OCI-LY7 (cell line): Measurements from ENCODE around the gene SPAG9. TPM values are rescaled to one million over a fixed set of nuclear protein-coding genes. Genes with fewer than 3 reads are reported as not detected.

Experiments used
- BruUV-seq: library from RNA; stranded (reverse); fragments of 400-500 nt; replicated peaks from 2 replicates; lab custom pipeline; 2021; lab: Mats Ljungman, UMichigan
- CTCF ChIA-PET: fragments of 300-600 bp; sonication (Branson Sonifier 250); formaldehyde crosslinking; loops from one replicate; lab custom pipeline; 2022; ENCODE audit warnings: antibody characterized with exemption; ENCODE audit not compliant: unreplicated experiment; lab: Charles Lee
- POLR2A ChIA-PET: fragments of 300-600 bp; sonication (Branson Sonifier 250); formaldehyde crosslinking; loops from one replicate; lab custom pipeline; 2022; ENCODE audit warnings: antibody characterized with exemption; lab: Charles Lee
- DNase-seq: peaks from one replicate; pipeline ENCODE4 v3.0.0-alpha.2; 2015; ENCODE audit warnings: low spot score
- H2AFZ ChIP-seq: fragments of 200-600 bp; sonication (generic), shearing (Covaris generic); 2 replicates; pipeline ENCODE4 v1.6.1; 2014; ENCODE audit warnings: mild to moderate bottlenecking, antibody characterized with exemption, low read length, moderate library complexity
- H3K27ac ChIP-seq: fragments of 200-600 bp; sonication (generic); 2 replicates; pipeline ENCODE4 v1.5.1; 2014; ENCODE audit warnings: mixed run types, low read depth, mild to moderate bottlenecking, moderate library complexity, low read length, inconsistent platforms; ENCODE audit not compliant: poor library complexity, severe bottlenecking
- H3K36me3 ChIP-seq: fragments of 200-600 bp; sonication (generic); 2 replicates; pipeline ENCODE4 v1.6.1; 2014; ENCODE audit warnings: mild to moderate bottlenecking, antibody characterized with exemption, low read length, moderate library complexity, mixed read lengths; ENCODE audit not compliant: insufficient read depth
- H3K4me1 ChIP-seq: fragments of 200-600 bp; sonication (generic); 2 replicates; pipeline ENCODE4 v1.5.1; 2014; ENCODE audit warnings: mild to moderate bottlenecking, low read length; ENCODE audit not compliant: insufficient read depth, poor library complexity, severe bottlenecking
- H3K4me2 ChIP-seq: fragments of 200-600 bp; sonication (generic); 2 replicates; pipeline ENCODE4 v1.6.1; 2014; ENCODE audit warnings: mild to moderate bottlenecking, low read length
- H3K4me3 ChIP-seq: fragments of 200-600 bp; sonication (generic); 2 replicates; pipeline ENCODE4 v1.5.1; 2014; ENCODE audit warnings: mild to moderate bottlenecking, low read depth, low read length; ENCODE audit not compliant: poor library complexity, severe bottlenecking
- H3K79me2 ChIP-seq: fragments of 200-600 bp; sonication (generic); 2 replicates; pipeline ENCODE4 v1.6.1; 2016; ENCODE audit warnings: low read depth, mild to moderate bottlenecking, low read length, moderate library complexity, mixed read lengths; ENCODE audit not compliant: insufficient read depth
- H3K9me2 ChIP-seq: fragments of 200-600 bp; sonication (generic); 2 replicates; pipeline ENCODE4 v1.6.1; 2016; ENCODE audit warnings: mild to moderate bottlenecking, low read length, mixed read lengths; ENCODE audit not compliant: insufficient read depth
- H3K9me3 ChIP-seq: fragments of 200-600 bp; sonication (generic); 2 replicates; pipeline ENCODE4 v1.6.1; 2014; ENCODE audit warnings: mild to moderate bottlenecking, mixed run types, low read length, mixed read lengths
- H4K20me1 ChIP-seq: fragments of 200-600 bp; sonication (generic); 2 replicates; pipeline ENCODE4 v1.6.1; 2014; ENCODE audit warnings: mild to moderate bottlenecking, antibody characterized with exemption, low read length, moderate library complexity, mixed read lengths; ENCODE audit not compliant: insufficient read depth
- EZH2phosphoT487 ChIP-seq: fragments of 200-600 bp; sonication (generic); IDR thresholded peaks from 2 replicates; pipeline ENCODE4 v1.6.1; 2018; ENCODE audit warnings: low read depth, borderline replicate concordance, mild to moderate bottlenecking, mixed run types, antibody characterized with exemption, low read length, moderate library complexity, mixed read lengths
- intact Hi-C: fragments of 100-400 bp; cut with micrococcal nuclease; formaldehyde crosslinking; loops from one replicate; pipeline ENCODE4 v1.10.0; 2022; ENCODE audit not compliant: unreplicated experiment
- total RNA-seq, 2 experiments: library from RNA; depleted of rRNA in 1 of 2; stranded (reverse); fragments of >200 nt in 1 of 2; shearing (Covaris generic) in 1 of 2; gene quantifications; 2 replicates each; pipeline ENCODE4 v1.2.3, GENCODE V29; 2014 to 2022
- TF ChIP-seq, protein P1 (sequence below): fragments of 200-600 bp; sonication (generic); conservative IDR thresholded peaks from 2 replicates; pipeline ENCODE4 v1.5.1; 2014; ENCODE audit warnings: mild to moderate bottlenecking, antibody characterized with exemption, low read length, moderate library complexity, mixed read lengths

Gene SPAG9
- total RNA-seq, 2 experiments from 2014 or later = 75.5 to 78.9 TPM

DNA sequence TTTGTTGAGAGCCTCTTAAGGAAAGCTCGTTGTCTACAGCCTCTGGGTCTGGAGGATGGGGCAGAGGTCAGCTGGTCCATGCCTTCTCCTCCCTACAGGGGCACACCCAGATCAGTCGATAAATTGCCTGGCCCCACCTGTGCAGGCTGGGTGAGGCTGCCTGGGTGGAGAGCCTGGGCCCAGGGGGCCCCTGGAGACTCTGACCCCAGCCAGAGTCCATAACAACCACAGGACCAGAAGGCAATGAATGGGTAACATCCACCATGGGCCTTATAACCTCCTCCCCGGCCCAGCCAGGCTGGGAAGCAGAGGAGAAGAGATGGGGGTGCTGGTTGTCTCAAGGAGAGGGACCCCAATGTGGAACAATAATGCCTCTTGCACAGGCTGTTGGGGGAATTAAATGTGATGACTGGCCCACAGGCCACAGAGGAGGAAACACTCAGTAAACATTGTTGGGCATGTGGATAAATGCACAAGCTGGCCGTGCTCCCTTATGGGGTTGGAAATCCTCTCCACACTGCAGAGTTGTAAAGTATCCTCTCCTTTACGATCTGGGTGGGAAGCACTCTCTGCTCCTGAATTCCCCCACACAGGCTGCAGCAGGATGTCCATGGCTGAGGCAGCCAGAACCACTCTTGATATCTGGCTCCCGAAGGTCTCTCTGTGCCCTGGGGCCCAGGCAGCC is 197.8 kb downstream of the SPAG9 start:
- H3K79me2 ChIP-seq = no peaks in the 10 kb centered on the region
- H3K4me1 ChIP-seq = peaks cover 18% of the 10 kb centered on the region
- H3K9me2 ChIP-seq = no peaks in the 10 kb centered on the region
- BruUV-seq = no TSS peak
- no peak overlapping the region for H3K4me3 ChIP-seq
- DNase-seq = no peak
- H4K20me1 ChIP-seq = no peaks in the 10 kb centered on the region
- CTCF ChIA-PET = no interaction called here
- H3K36me3 ChIP-seq = no peaks in the 10 kb centered on the region
- no peaks in the 10 kb centered on the region for H3K9me3 ChIP-seq
- no peak overlapping the region for H2AFZ ChIP-seq
- H3K4me2 ChIP-seq = no peak overlapping the region
- POLR2A ChIA-PET = interaction anchor here (0.6 kb wide), 1 partner anchor 502 kb away, joined by 7 read pairs; no protein-coding TSS in a partner anchor
- no peak for TF ChIP-seq EZH2phosphoT487
- TF ChIP-seq, protein P1, sequence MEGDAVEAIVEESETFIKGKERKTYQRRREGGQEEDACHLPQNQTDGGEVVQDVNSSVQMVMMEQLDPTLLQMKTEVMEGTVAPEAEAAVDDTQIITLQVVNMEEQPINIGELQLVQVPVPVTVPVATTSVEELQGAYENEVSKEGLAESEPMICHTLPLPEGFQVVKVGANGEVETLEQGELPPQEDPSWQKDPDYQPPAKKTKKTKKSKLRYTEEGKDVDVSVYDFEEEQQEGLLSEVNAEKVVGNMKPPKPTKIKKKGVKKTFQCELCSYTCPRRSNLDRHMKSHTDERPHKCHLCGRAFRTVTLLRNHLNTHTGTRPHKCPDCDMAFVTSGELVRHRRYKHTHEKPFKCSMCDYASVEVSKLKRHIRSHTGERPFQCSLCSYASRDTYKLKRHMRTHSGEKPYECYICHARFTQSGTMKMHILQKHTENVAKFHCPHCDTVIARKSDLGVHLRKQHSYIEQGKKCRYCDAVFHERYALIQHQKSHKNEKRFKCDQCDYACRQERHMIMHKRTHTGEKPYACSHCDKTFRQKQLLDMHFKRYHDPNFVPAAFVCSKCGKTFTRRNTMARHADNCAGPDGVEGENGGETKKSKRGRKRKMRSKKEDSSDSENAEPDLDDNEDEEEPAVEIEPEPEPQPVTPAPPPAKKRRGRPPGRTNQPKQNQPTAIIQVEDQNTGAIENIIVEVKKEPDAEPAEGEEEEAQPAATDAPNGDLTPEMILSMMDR = no peak
- intact Hi-C loops = no loop called here
- no peak overlapping the region for H3K27ac ChIP-seq

DNA sequence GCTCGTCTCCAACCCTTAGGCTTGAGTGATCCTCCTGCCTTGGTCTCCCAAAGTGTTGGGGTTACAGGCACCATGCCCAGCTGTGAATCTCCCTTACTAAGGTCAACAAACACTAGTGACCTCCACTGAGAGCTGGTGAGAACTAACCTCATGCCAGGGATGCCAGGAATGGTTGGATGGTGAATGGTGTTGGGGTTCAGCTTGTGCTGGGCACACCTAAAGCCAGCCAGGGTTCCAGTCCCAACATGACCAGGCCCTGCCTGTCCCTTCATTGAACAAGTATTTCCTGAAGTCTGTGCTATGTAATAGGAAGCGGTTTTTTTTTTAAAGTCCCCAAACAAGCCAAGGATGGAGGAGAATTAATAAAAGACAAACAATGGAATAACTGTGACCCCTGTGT is 198.6 kb downstream of the SPAG9 start:
- Histone ChIP-seq H3K4me1 (peaks cover 26% of the 10 kb centered on the region), H3K9me2 (no peaks in the 10 kb centered on the region)
- POLR2A ChIA-PET = no interaction called here

GRCh38 chr17:50920891-50921586 is 199.6 kb downstream of the SPAG9 start:
- Histone ChIP-seq H3K79me2 (no peaks in the 10 kb centered on the region), H3K36me3 (no peaks in the 10 kb centered on the region), H3K27ac (no peak overlapping the region), H3K4me1 (peaks cover 29% of the 10 kb centered on the region), H3K4me2 (no peak overlapping the region), H3K9me3 (no peaks in the 10 kb centered on the region), H4K20me1 (no peaks in the 10 kb centered on the region), H3K4me3 (no peak overlapping the region), H3K9me2 (no peaks in the 10 kb centered on the region), H2AFZ (no peak overlapping the region)
- ChIA-PET POLR2A (interaction anchor here (0.6 kb wide), 1 partner anchor 12 kb away, joined by 3 read pairs; no protein-coding TSS in a partner anchor), CTCF (no interaction called here)
- no peak for DNase-seq
- no TSS peak for BruUV-seq
- TF ChIP-seq EZH2phosphoT487 = no peak
- TF ChIP-seq, protein P1 = no peak
- intact Hi-C loops = no loop called here

More for the DNA sequence above, 198.6 kb downstream of the SPAG9 start:
- Histone ChIP-seq H3K4me2 (no peak overlapping the region), H3K9me3 (no peaks in the 10 kb centered on the region), H3K36me3 (no peaks in the 10 kb centered on the region), H2AFZ (no peak overlapping the region), H4K20me1 (no peaks in the 10 kb centered on the region), H3K4me3 (no peak overlapping the region), H3K27ac (no peak overlapping the region), H3K79me2 (no peaks in the 10 kb centered on the region)
- intact Hi-C loops = no loop called here
- TF ChIP-seq EZH2phosphoT487 = no peak
- BruUV-seq = no TSS peak
- CTCF ChIA-PET = no interaction called here
- DNase-seq = no peak
